Gastrocnemius medialis (tissue), 4 donors: ENCODE measurements around the gene RPRD2.

Experiments
- POLR2A ChIP-seq, 2 donors: fragments of 450-650 bp; IDR thresholded peaks; one replicate each; pipeline ENCODE4 v1.6.1; 2017; ENCODE audit warnings: antibody characterized with exemption in 2 of 2, mild to moderate bottlenecking in 2 of 2, moderate library complexity in 2 of 2
- TF ChIP-seq, protein P1 (sequence below), 5 experiments: fragments of 450-650 bp in 3 of 5; fragments of 200-600 bp in 2 of 5; sonication (generic) in 2 of 5; IDR thresholded peaks in 4 of 5; conservative IDR thresholded peaks in 1 of 5; 1 replicate in 4 of 5; 2 replicates in 1 of 5; pipeline ENCODE4 v1.5.1; 2016 to 2019; ENCODE audit warnings: antibody characterized with exemption in 5 of 5, mild to moderate bottlenecking in 3 of 5, moderate library complexity in 3 of 5

DNA sequence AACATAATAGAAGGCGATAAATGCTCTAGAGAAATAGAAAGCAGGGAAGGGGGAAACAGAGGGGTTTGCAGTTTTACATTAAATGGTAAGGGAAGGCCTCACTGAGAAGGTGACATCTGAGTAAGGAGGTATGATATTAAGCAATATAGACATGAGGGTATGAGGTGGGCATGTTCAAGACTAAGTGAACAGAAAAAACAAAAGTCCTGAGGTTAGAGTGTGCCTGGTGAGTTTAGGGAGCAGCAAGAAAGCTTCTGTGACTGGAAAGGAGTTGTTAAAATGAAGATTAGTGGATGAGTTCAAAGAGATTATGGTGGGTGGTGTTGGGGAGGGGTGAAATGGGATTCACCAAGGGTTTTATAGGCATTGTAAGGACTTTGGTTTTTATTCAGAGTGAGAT, 8.6 kb downstream of the RPRD2 start:
- TF ChIP-seq POLR2A (IDR thresholded peaks at IDR 0.05), result no peak
- TF ChIP-seq, protein P1, sequence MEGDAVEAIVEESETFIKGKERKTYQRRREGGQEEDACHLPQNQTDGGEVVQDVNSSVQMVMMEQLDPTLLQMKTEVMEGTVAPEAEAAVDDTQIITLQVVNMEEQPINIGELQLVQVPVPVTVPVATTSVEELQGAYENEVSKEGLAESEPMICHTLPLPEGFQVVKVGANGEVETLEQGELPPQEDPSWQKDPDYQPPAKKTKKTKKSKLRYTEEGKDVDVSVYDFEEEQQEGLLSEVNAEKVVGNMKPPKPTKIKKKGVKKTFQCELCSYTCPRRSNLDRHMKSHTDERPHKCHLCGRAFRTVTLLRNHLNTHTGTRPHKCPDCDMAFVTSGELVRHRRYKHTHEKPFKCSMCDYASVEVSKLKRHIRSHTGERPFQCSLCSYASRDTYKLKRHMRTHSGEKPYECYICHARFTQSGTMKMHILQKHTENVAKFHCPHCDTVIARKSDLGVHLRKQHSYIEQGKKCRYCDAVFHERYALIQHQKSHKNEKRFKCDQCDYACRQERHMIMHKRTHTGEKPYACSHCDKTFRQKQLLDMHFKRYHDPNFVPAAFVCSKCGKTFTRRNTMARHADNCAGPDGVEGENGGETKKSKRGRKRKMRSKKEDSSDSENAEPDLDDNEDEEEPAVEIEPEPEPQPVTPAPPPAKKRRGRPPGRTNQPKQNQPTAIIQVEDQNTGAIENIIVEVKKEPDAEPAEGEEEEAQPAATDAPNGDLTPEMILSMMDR (IDR thresholded peaks at IDR 0.05 in 4 of 5, conservative IDR thresholded peaks at IDR 0.05 in 1 of 5), result no peak
